ENCODE data around the gene MED1. TPM values are rescaled to one million over a fixed set of nuclear protein-coding genes. Genes with fewer than 3 reads are reported as not detected.
"Not testable (repeated sequence)": the region's sequence is repeated elsewhere in the genome, so short reads cannot be mapped to it uniquely, and the experiment has no call there.

Gene MED1
- total RNA-seq, 1 donor from 2014 or later = 23.1 TPM

DNA sequence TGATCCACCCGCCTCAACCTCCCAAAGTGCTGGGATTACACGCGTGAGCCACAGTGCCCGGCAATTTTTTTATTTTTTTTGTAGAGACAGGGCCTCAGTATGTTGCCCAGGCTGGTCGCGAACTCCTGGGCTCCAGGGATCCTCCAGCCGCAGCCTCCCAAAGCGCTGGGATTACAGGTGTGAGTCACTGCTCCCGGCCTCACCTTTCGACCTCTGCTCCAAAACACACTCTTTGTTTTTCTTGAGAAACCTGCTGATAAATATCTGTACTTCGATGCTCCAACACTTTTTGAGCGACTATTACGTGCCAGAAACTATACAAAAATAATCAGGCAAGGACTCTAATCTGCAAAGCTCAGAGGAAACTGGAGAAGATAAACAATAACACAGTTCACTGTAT lies 1.0 kb downstream of the MED1 start:
- Histone ChIP-seq H3K4me1 (peaks cover 28% of the 10 kb centered on the region), H3K27me3 (no peaks in the 10 kb centered on the region), H3K9me3 (no peaks in the 10 kb centered on the region), H3K36me3 (peaks cover 0 to 30% of the 10 kb centered on the region in 2 donors), H3K27ac (peak overlapping the region; percentile 85), H3K4me3 (peak overlapping the region; percentile 68 to 84)
- intact Hi-C loops (cut with DNase I) = no loop called here
- TF ChIP-seq, protein P1, sequence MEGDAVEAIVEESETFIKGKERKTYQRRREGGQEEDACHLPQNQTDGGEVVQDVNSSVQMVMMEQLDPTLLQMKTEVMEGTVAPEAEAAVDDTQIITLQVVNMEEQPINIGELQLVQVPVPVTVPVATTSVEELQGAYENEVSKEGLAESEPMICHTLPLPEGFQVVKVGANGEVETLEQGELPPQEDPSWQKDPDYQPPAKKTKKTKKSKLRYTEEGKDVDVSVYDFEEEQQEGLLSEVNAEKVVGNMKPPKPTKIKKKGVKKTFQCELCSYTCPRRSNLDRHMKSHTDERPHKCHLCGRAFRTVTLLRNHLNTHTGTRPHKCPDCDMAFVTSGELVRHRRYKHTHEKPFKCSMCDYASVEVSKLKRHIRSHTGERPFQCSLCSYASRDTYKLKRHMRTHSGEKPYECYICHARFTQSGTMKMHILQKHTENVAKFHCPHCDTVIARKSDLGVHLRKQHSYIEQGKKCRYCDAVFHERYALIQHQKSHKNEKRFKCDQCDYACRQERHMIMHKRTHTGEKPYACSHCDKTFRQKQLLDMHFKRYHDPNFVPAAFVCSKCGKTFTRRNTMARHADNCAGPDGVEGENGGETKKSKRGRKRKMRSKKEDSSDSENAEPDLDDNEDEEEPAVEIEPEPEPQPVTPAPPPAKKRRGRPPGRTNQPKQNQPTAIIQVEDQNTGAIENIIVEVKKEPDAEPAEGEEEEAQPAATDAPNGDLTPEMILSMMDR (IDR thresholded peaks at IDR 0.05) = no peak
- no peak for TF ChIP-seq POLR2AphosphoS5 (IDR thresholded peaks at IDR 0.05; ENCODE audit: insufficient read depth in 1 of 2, low read depth in 1 of 2)
- no peak for DNase-seq (ENCODE audit: extremely low spot score in 2 of 2)

DNA sequence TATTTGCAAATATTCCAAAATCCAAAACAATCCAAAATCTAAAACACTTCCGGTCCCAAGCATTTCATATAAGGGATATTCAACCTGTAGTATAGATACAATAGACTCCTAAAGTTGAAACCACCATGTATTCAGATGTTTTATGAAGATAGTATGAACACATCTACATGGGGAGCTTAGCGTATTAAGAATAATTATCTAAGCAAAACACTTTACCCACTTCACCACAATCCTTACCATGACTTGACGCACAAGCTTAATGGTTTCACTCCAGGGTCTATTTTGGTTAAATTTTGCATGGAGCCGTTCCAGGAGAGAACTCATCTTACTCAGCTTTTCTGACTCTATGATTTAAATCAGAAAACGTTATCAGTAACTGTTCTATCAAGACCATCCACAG lies 3.5 kb downstream of the MED1 start:
- Histone ChIP-seq H3K4me3 (no peak overlapping the region), H3K27me3 (no peaks in the 10 kb centered on the region), H3K4me1 (peaks cover 28% of the 10 kb centered on the region), H3K9me3 (no peaks in the 10 kb centered on the region), H3K27ac (no peak overlapping the region), H3K36me3 (peaks cover 0 to 53% of the 10 kb centered on the region in 2 donors)
- DNase-seq (ENCODE audit: extremely low spot score in 2 of 2) = no peak
- TF ChIP-seq POLR2A (IDR thresholded peaks at IDR 0.05) = no peak
- no peak for TF ChIP-seq POLR2AphosphoS5 (IDR thresholded peaks at IDR 0.05; ENCODE audit: insufficient read depth in 1 of 2, low read depth in 1 of 2)
- TF ChIP-seq, protein P1 (IDR thresholded peaks at IDR 0.05) = no peak
- intact Hi-C loops (cut with DNase I) = no loop called here

DNA sequence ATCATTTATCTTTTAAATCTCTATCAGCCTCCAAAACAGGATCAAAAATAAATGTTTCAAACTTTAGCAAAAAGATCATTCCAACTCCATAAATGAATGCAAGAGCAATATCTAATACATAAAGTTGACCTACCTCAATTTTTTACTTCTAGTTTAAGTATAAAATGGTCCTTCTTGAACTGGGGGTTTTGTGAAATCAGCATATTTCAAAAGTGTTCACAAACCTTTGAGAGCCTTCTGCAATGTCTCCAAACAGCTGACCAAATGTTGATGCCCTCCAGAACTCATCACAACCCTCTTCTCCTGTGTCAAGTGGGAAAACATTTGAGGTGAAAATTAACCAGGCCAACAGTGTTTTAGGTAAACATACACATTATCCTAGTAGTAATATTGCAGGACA lies 7.7 kb downstream of the MED1 start:
- H3K27me3 ChIP-seq = no peaks in the 10 kb centered on the region
- no peak for DNase-seq (ENCODE audit: extremely low spot score in 2 of 2)
- TF ChIP-seq POLR2AphosphoS5 (IDR thresholded peaks at IDR 0.05; ENCODE audit: insufficient read depth in 1 of 2, low read depth in 1 of 2) (no peak), POLR2A (IDR thresholded peaks at IDR 0.05) (no peak)
- TF ChIP-seq, protein P1 (IDR thresholded peaks at IDR 0.05) = no peak
- peaks cover 0 to 90% of the 10 kb centered on the region in 2 donors for H3K36me3 ChIP-seq
- H3K9me3 ChIP-seq = no peaks in the 10 kb centered on the region
- H3K4me1 ChIP-seq = no peaks in the 10 kb centered on the region
- no peak overlapping the region for H3K4me3 ChIP-seq
- no peak overlapping the region for H3K27ac ChIP-seq
- intact Hi-C loops (cut with DNase I) = no loop called here

DNA sequence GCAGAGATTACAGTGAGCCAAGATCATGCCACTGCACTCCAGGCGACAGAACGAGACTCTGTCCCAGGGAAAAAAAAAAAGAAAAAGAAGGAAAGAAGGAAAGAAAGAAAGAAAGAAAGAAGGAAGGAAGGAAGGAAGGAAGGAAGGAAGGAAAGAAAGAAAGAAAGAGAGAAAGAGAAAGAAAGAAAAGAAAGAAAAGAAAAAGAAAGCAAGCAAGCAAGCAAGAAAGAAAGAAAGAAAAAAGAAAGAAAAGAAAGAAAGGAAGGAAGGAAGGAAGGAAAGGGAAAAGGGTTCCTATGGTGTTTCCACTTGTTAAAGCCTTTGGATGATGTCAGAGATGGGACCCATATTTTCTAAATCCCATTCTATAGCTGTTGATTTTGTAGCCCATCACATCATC lies 11.2 kb downstream of the MED1 start:
- H3K27ac ChIP-seq; H3K4me1 ChIP-seq; DNase-seq (ENCODE audit: extremely low spot score in 2 of 2); H3K9me3 ChIP-seq; H3K4me3 ChIP-seq; intact Hi-C loops (cut with DNase I); H3K27me3 ChIP-seq: not testable (repeated sequence)
- peaks cover 0 to 80% of the 10 kb centered on the region in 2 donors for H3K36me3 ChIP-seq

DNA sequence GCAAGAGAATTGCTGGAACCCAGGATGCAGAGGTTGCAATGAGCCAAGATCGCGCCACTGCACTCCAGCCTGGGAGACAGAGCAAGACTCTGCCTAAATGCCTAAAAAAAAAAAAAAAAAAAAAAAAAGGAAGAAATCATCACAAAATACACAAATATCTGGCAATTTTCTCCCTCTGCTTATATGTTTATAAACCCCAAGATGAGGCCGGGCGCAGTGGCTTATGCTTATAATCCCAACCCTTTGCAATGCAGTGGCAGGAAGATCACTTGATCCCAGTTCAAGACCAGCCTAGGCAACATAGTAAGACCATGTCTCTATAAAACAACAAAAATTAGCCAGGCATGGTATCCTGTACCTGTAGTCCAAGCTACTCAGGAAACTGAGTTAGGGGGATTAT lies 21.5 kb downstream of the MED1 start:
- H3K27me3 ChIP-seq = no peaks in the 10 kb centered on the region
- H3K36me3 ChIP-seq = peaks cover 0 to 98% of the 10 kb centered on the region in 2 donors
- H3K9me3 ChIP-seq = no peaks in the 10 kb centered on the region
- H3K27ac ChIP-seq = no peak overlapping the region
- intact Hi-C loops (cut with DNase I) = no loop called here
- TF ChIP-seq, protein P1 (IDR thresholded peaks at IDR 0.05) = no peak
- TF ChIP-seq POLR2A (IDR thresholded peaks at IDR 0.05) = no peak
- no peak for TF ChIP-seq POLR2AphosphoS5 (IDR thresholded peaks at IDR 0.05; ENCODE audit: insufficient read depth in 1 of 2, low read depth in 1 of 2)
- no peak for DNase-seq (ENCODE audit: extremely low spot score in 2 of 2)
- H3K4me3 ChIP-seq = no peak overlapping the region
- no peaks in the 10 kb centered on the region for H3K4me1 ChIP-seq

DNA sequence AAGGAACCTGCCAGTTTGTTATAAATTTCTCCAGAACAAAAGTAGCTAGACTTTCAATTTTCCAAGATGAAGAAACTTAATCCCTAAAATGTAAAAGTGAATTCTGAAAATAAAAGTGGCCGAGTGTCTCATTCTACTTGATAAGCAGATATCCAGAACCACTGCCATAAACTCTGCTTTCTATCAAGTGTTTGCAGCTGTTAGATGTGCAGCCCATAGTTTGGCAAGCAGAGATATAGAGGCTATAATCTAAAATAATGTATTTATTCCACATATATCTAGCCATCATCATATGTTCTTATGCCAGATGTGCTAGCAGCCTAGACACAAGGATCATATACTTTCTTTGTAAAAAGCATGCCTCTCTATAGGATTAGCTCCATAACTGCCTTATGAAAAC lies 34.9 kb downstream of the MED1 start:
- Histone ChIP-seq H3K36me3 (peaks cover 0 to 68% of the 10 kb centered on the region in 2 donors), H3K27ac (no peak overlapping the region), H3K4me3 (no peak overlapping the region), H3K9me3 (no peaks in the 10 kb centered on the region), H3K4me1 (no peaks in the 10 kb centered on the region), H3K27me3 (no peaks in the 10 kb centered on the region)
- DNase-seq (ENCODE audit: extremely low spot score in 2 of 2) = no peak
- intact Hi-C loops (cut with DNase I) = no loop called here
- no peak for TF ChIP-seq POLR2A (IDR thresholded peaks at IDR 0.05)
- TF ChIP-seq, protein P1 (IDR thresholded peaks at IDR 0.05) = no peak
- TF ChIP-seq POLR2AphosphoS5 (IDR thresholded peaks at IDR 0.05; ENCODE audit: insufficient read depth in 1 of 2, low read depth in 1 of 2) = no peak
